ENCODE measurements around the gene DPEP3. TPM values are rescaled to one million over a fixed set of nuclear protein-coding genes. Genes with fewer than 3 reads are reported as not detected.

Gene DPEP3
- total RNA-seq, 1 donor from 2014 or later, result 0.18 TPM

DNA sequence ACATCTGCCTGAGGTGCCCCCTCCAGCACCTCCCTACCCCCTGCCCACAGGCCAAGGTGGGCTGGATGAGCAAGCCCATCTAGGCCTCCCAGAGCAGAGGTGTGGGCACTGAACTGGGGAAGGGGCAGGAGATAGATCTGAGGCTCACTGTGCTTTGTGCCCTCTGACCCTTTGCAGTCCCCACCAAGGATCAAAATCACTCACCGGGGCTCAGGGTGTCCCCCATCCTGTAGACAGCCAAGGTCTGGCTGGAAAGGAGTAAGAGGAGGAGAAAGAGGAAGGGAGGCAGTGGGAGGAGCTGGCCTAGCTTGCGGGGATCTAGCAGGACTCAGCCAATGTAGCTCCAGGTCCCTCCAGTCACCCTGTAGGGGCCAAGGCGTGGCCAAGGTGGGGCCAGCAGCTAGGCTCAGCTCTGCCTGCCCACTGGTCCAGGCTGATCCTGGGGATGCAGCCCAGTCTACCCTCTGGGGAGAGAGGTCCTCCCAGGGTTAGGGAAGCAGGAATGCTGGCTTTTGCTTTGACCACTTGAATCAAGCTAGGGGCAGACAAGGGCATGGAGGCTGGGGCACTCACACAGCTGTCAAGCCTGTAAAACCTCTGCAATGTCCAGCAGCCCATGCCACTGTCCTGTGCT, 13.6 kb downstream of the DPEP3 start:
- Histone ChIP-seq H3K27ac (peak overlapping the region; percentile 99), H3K4me3 (peak overlapping the region; percentile 94), H3K36me3 (peaks cover 19% of the 10 kb centered on the region), H3K9me3 (no peaks in the 10 kb centered on the region), H3K4me1 (peaks cover 65% of the 10 kb centered on the region), H3K27me3 (ENCODE audit: low read depth) (no peaks in the 10 kb centered on the region)
- DNase-seq (no peak), ATAC-seq (peak; percentile 19 to 33)
- TF ChIP-seq, protein P1, sequence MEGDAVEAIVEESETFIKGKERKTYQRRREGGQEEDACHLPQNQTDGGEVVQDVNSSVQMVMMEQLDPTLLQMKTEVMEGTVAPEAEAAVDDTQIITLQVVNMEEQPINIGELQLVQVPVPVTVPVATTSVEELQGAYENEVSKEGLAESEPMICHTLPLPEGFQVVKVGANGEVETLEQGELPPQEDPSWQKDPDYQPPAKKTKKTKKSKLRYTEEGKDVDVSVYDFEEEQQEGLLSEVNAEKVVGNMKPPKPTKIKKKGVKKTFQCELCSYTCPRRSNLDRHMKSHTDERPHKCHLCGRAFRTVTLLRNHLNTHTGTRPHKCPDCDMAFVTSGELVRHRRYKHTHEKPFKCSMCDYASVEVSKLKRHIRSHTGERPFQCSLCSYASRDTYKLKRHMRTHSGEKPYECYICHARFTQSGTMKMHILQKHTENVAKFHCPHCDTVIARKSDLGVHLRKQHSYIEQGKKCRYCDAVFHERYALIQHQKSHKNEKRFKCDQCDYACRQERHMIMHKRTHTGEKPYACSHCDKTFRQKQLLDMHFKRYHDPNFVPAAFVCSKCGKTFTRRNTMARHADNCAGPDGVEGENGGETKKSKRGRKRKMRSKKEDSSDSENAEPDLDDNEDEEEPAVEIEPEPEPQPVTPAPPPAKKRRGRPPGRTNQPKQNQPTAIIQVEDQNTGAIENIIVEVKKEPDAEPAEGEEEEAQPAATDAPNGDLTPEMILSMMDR (IDR thresholded peaks at IDR 0.05), result no peak
- intact Hi-C loops (cut with DNase I), result no loop called here

DNA sequence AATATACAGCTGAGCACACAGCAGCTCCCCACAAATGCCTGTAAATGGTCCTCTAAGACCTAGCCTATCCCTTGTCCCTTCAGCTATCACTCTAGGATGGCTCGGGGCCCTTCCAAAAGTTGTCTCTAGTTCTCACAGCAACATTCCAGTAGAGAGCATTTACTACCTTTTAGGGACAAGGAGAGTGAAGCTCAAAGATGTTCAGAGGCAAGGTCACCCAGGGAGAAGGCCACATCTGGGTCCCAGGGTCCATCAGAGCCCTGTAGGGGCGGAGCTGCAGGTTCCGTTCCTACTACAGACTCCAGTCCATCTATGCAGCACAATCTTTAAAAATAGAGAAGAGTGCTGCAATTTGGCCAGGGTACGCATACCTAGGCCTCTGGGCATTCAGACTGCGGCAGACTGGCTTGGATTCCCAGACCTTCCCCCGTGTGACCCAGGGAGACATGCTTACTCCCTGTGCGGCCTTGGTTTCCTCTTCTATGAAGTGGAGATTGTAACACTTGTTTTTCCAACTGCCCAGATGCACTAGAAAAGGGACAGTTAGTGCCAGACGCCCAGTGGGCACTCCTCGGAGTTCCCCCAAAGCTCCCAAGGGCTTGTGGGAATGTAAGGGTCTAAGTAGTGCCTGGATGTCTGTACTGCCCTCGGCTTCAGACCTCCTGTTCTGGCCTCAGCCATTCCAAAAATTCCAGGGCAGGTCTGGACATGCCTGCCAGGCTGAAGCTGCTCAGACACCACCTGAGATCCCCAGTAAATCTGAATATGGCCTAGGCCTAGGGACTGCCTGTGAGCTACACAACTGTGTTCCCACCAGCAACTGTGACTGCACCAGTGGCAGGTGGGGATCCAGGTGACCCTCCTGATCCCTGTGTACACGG, 14.4 kb downstream of the DPEP3 start:
- Histone ChIP-seq H3K9me3 (no peaks in the 10 kb centered on the region), H3K27me3 (ENCODE audit: low read depth) (no peaks in the 10 kb centered on the region), H3K4me1 (peaks cover 72% of the 10 kb centered on the region), H3K4me3 (peak overlapping the region; percentile 94), H3K27ac (peak overlapping the region; percentile 99), H3K36me3 (peaks cover 26% of the 10 kb centered on the region)
- ATAC-seq, result no peak
- no peak for DNase-seq
- intact Hi-C loops (cut with DNase I), result no loop called here
- TF ChIP-seq, protein P1 (IDR thresholded peaks at IDR 0.05), result no peak

DNA sequence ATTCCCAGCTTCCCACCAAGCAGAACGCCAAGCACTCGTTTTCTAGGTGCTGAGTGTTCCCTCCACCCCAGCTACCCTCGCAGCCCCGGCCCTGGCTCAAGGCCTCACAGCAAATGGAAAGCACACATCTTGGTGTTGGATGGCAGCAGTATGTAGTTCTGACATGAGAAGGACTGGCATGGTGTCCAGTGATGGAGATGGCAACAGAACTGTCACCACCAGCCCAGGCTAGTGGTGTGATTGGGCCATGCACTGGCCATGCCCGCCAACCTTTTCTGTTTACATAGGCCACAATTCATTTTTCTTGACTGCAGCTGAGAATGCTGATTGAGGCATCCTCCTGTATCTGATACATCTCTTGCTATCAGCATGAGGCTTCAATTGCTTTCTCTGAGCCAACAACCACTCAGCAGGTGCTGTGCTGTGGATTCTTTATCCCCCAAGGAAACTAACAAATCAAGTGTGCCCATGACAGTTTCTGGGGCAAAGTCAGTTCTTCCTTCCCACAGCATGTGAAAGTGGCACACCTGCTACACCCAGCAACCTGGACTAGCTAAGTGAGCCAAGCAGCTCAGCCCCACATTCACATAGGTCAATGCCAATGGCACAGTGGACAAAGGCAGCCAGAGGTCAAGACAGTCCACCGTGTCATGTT, 15.7 kb downstream of the DPEP3 start:
- no peaks in the 10 kb centered on the region for H3K9me3 ChIP-seq
- no peak overlapping the region for H3K27ac ChIP-seq
- TF ChIP-seq, protein P1 (IDR thresholded peaks at IDR 0.05), result no peak
- H3K36me3 ChIP-seq, result peaks cover 39% of the 10 kb centered on the region
- intact Hi-C loops (cut with DNase I), result no loop called here
- DNase-seq (no peak), ATAC-seq (no peak)
- peaks cover 85% of the 10 kb centered on the region for H3K4me1 ChIP-seq
- H3K27me3 ChIP-seq (ENCODE audit: low read depth), result no peaks in the 10 kb centered on the region
- no peak overlapping the region for H3K4me3 ChIP-seq

DNA sequence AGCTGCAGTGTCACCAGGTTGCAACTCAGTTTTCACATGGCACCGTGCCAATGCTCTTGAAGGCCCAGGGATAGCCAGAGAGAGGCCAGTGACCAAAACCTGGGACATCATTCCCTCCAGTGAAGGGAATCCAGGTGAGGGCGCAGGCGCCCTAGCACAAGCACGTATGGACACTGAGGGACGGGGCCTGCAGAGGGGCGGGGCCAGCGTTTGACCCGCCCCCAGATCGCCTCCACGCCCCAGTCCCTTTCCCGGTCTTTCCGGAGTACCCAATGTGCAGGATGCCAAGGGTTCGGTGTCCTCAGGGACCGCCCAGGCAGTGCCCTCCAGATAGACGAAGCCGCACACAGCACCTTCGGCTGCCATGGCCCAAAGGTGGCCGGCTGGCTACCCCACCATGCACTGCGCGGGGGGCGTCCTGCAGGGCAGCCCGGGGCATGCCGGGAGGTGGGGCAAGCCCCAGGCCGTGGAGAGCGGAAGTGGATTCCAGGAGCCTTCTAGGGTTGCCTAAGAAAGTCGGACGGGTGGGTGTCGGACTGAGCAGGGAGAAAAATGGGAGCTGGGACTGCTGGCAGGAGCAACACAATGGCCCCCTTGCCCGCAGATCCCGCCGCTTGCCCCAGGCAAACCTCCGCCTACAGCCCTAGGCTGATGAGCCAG, 16.5 kb downstream of the DPEP3 start:
- Histone ChIP-seq H3K4me1 (peaks cover 86% of the 10 kb centered on the region), H3K27me3 (ENCODE audit: low read depth) (no peaks in the 10 kb centered on the region), H3K36me3 (peaks cover 47% of the 10 kb centered on the region), H3K27ac (peak overlapping the region; percentile 58), H3K4me3 (no peak overlapping the region), H3K9me3 (no peaks in the 10 kb centered on the region)
- intact Hi-C loops (cut with DNase I), result no loop called here
- DNase-seq, result no peak
- TF ChIP-seq, protein P1 (IDR thresholded peaks at IDR 0.05), result no peak
- ATAC-seq, result no peak

DNA sequence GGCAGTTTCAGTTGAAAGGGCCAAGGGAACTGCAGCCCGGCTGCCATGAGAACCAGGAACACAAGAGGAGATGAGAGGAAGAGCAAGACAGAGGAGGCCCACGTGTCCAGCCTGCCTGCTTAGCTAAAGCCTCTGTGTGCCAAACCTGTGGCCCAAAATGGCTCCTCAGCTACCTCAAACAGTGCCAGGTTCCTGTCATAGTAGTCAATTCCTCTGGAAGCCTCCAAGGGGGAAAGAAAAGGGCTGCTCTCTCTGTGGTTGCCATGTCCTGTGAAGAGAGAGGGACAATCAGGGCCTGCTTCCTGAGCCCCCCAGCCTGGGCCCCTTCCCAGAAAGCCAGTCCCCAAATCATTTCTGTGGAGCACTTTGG, 17.0 kb downstream of the DPEP3 start:
- TF ChIP-seq, protein P1 (IDR thresholded peaks at IDR 0.05), result no peak
- Histone ChIP-seq H3K4me1 (peaks cover 90% of the 10 kb centered on the region), H3K4me3 (no peak overlapping the region), H3K27me3 (ENCODE audit: low read depth) (no peaks in the 10 kb centered on the region), H3K9me3 (no peaks in the 10 kb centered on the region), H3K27ac (peak overlapping the region; percentile 58), H3K36me3 (peaks cover 53% of the 10 kb centered on the region)
- no peak for DNase-seq
- no peak for ATAC-seq
- intact Hi-C loops (cut with DNase I), result no loop called here

Data from lower lobe of right lung (tissue), 2 donors.